Panc1 (cell line): ENCODE measurements around the gene ZNF132.

ENCODE experiments used
- CTCF ChIP-seq: fragments of 450-650 bp; IDR thresholded peaks from 2 replicates; pipeline ENCODE4 v1.5.1; 2017; ENCODE audit warnings: mild to moderate bottlenecking
- POLR2AphosphoS5 ChIP-seq: IDR thresholded peaks from 2 replicates; pipeline ENCODE4 v1.6.1; 2012; ENCODE audit warnings: mild to moderate bottlenecking, low read depth, low read length, moderate library complexity

- TF ChIP-seq POLR2AphosphoS5, result no peak
- no peak for TF ChIP-seq CTCF
These were observed 40.0 kb downstream of the ZNF132 start for GRCh38 chr19:58399903-58400302.
